Tibial nerve (tissue), 4 donors: ENCODE data around the gene RBM26. TPM values are rescaled to one million over a fixed set of nuclear protein-coding genes. Genes with fewer than 3 reads are reported as not detected.
A peak's percentile ranks its signal among the peaks of the same experiment; 100 is the strongest.

Experiments used
- DNase-seq, 2 donors: peaks; one replicate each; pipeline ENCODE4 v3.0.0-alpha.2; 2019; ENCODE audit warnings: low spot score in 2 of 2
- H3K27ac ChIP-seq, 4 donors: fragments of 200-600 bp; sonication (generic) in 3 of 4; one replicate each; pipeline ENCODE4 v1.5.1; 2017 to 2019; ENCODE audit warnings: mild to moderate bottlenecking in 1 of 4
- H3K27me3 ChIP-seq, 2 donors: fragments of 200-600 bp; sonication (generic) in 1 of 2; one replicate each; pipeline versions ENCODE4 v1.5.1 to v1.6.0; 2017 to 2019
- H3K36me3 ChIP-seq, 3 donors: fragments of 200-600 bp; sonication (generic); one replicate each; pipeline ENCODE4 v1.5.1; 2018 to 2019
- H3K4me1 ChIP-seq, 4 donors: fragments of 200-600 bp; sonication (generic) in 3 of 4; one replicate each; pipeline ENCODE4 v1.5.1; 2017 to 2019
- H3K4me3 ChIP-seq, 4 donors: fragments of 200-600 bp; sonication (generic) in 3 of 4; one replicate each; pipeline ENCODE4 v1.5.1; 2017 to 2019; ENCODE audit warnings: mild to moderate bottlenecking in 1 of 4, moderate library complexity in 1 of 4
- H3K9me3 ChIP-seq, 4 donors: fragments of 200-600 bp; sonication (generic) in 3 of 4; one replicate each; pipeline ENCODE4 v1.5.1; 2017 to 2019
- EP300 ChIP-seq, 2 donors: sonication (generic); formaldehyde crosslinking; IDR thresholded peaks; one replicate each; pipeline ENCODE4 v1.6.1; 2017; ENCODE audit warnings: antibody characterized with exemption in 2 of 2, mild to moderate bottlenecking in 1 of 2
- POLR2A ChIP-seq, 2 donors: fragments of 450-650 bp; IDR thresholded peaks; one replicate each; pipeline ENCODE4 v1.6.1; 2017; ENCODE audit warnings: antibody characterized with exemption in 2 of 2, mild to moderate bottlenecking in 2 of 2, moderate library complexity in 2 of 2
- WGBS, 2 donors: methylation state at CpG; one replicate each; pipeline ENCODE4 v1.1.5; 2018; 5-methylcytosine and 5-hydroxymethylcytosine counted together
- total RNA-seq, 4 donors: library from RNA; depleted of rRNA; stranded (reverse); fragments of >200 nt; gene quantifications; one replicate each; pipeline ENCODE4 v1.1.0, GENCODE V29; 2016
- TF ChIP-seq, protein P1 (sequence below), 5 experiments: fragments of 200-600 bp in 3 of 5; fragments of 450-650 bp in 2 of 5; sonication (generic) in 3 of 5; IDR thresholded peaks; one replicate each; pipeline ENCODE4 v1.5.1; 2016 to 2019; ENCODE audit warnings: antibody characterized with exemption in 5 of 5, mild to moderate bottlenecking in 3 of 5, moderate library complexity in 2 of 5

RBM26 gene
- total RNA-seq, 4 donors from 2014 or later, result 37.3 to 55.3 (median 43.3) TPM

DNA sequence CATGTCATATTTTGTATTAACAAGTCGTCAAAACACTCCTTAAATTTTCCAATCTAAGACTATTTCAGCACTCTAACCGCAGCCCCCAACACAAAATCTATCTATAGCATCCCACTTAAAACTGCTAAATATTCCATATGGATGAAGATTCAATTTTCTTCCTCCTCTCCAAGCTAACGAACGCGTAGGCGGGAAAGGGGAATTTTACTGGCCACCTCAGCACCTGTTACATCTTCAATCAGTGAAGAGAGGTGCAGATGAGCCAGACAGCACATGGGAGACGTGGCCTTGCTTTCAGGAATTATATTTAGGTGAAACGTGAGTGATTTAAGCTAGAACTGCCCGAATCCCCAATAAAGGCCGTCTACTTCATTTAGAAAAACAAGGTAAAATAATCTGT, 1.1 kb downstream of the RBM26 start:
- TF ChIP-seq, protein P1, sequence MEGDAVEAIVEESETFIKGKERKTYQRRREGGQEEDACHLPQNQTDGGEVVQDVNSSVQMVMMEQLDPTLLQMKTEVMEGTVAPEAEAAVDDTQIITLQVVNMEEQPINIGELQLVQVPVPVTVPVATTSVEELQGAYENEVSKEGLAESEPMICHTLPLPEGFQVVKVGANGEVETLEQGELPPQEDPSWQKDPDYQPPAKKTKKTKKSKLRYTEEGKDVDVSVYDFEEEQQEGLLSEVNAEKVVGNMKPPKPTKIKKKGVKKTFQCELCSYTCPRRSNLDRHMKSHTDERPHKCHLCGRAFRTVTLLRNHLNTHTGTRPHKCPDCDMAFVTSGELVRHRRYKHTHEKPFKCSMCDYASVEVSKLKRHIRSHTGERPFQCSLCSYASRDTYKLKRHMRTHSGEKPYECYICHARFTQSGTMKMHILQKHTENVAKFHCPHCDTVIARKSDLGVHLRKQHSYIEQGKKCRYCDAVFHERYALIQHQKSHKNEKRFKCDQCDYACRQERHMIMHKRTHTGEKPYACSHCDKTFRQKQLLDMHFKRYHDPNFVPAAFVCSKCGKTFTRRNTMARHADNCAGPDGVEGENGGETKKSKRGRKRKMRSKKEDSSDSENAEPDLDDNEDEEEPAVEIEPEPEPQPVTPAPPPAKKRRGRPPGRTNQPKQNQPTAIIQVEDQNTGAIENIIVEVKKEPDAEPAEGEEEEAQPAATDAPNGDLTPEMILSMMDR (IDR thresholded peaks at IDR 0.05), result no peak
- TF ChIP-seq POLR2A (IDR thresholded peaks at IDR 0.05) (no peak), EP300 (IDR thresholded peaks at IDR 0.05) (no peak)
- WGBS, 2 donors, result 1% methylated on average over 10 of the region's 10 CpGs
- Histone ChIP-seq H3K36me3 (peaks cover 0 to 3% (median 0%) of the 10 kb centered on the region in 3 donors), H3K4me1 (peaks cover 0 to 67% (median 45%) of the 10 kb centered on the region in 4 donors), H3K9me3 (no peaks in the 10 kb centered on the region), H3K4me3 (peak overlapping the region; percentile 66 to 91 (median 74)), H3K27ac (peak overlapping the region; percentile 88 to 97 (median 91)), H3K27me3 (no peaks in the 10 kb centered on the region)
- no peak for DNase-seq

DNA sequence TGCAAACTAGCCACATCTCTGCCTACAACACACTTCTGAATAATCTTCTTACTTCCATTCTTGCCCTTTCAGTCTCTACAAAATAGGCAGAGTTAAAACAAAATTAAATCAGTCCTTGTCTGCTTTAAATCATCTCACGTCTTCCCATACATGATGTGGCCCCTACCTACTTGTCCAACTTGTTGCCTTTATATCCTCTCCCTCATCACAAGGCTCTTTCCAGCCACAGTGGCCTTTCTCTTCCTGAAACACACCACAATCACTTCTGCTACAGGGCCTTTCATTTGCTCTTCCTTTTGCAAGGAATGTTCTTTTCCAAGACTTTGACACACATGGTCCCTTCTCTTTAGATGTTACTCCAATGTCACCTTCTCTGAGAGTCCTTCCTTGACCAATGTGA, 1.7 kb downstream of the RBM26 start:
- H3K4me3 ChIP-seq, result peak overlapping the region in 3 of 4 donors; percentile 66 to 91 (median 75)
- 13 to 21% methylated on average over 1 of the region's 1 CpG for WGBS, 2 donors
- H3K4me1 ChIP-seq, result peaks cover 0 to 73% (median 46%) of the 10 kb centered on the region in 4 donors
- DNase-seq, result no peak
- H3K36me3 ChIP-seq, result peaks cover 0 to 9% (median 0%) of the 10 kb centered on the region in 3 donors
- H3K27me3 ChIP-seq, result no peaks in the 10 kb centered on the region
- peak overlapping the region in 1 of 4 donors; percentile 97 for H3K27ac ChIP-seq
- TF ChIP-seq, protein P1 (IDR thresholded peaks at IDR 0.05), result no peak
- TF ChIP-seq EP300 (IDR thresholded peaks at IDR 0.05) (no peak), POLR2A (IDR thresholded peaks at IDR 0.05) (no peak)
- no peaks in the 10 kb centered on the region for H3K9me3 ChIP-seq

DNA sequence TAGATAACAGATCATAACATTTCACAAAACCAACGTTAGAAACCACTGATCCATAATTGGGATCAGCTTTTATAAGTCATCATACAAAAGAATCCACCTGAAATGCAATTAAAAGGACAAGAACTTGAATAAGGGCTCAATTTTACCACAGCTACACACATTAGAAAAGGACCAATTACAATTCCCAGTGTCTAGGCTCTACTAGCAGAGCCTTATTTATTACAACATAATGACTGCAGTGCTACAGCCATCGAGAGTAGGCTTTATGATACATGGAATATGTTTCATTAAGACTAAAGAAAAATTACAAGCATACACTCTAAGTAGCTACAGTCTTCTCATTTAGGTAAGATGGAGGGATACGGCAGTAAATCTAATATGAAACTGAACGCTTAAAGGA, 2.9 kb downstream of the RBM26 start:
- H3K36me3 ChIP-seq, result peaks cover 0 to 20% (median 0%) of the 10 kb centered on the region in 3 donors
- DNase-seq, result no peak
- H3K4me3 ChIP-seq, result no peak overlapping the region
- peaks cover 0 to 83% (median 46%) of the 10 kb centered on the region in 4 donors for H3K4me1 ChIP-seq
- 54 to 57% methylated on average over 4 of the region's 4 CpGs for WGBS, 2 donors
- TF ChIP-seq, protein P1 (IDR thresholded peaks at IDR 0.05), result no peak
- TF ChIP-seq EP300 (IDR thresholded peaks at IDR 0.05) (no peak), POLR2A (IDR thresholded peaks at IDR 0.05) (no peak)
- H3K27me3 ChIP-seq, result no peaks in the 10 kb centered on the region
- no peaks in the 10 kb centered on the region for H3K9me3 ChIP-seq
- peak overlapping the region in 1 of 4 donors; percentile 3 for H3K27ac ChIP-seq

DNA sequence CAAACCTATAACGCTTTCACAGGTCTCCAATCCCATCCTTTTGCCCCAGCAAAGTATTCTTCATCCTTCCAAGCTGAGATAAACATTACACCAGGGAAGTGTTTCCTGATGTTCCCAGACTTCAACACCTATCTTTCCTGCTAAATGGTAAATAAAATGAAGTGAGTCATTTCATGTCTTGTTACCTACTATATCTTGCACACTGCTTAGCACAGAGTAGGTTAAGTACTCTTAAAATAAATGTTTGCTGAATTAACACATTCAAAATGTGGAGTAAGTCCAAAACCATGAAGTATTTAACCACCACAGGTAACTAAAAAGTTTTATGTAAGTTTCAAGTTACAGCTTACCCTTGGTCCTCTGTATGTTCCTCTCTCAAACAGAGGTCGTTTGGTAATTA, 3.4 kb downstream of the RBM26 start:
- peak overlapping the region in 2 of 4 donors; percentile 3 to 13 for H3K27ac ChIP-seq
- no peaks in the 10 kb centered on the region for H3K9me3 ChIP-seq
- 56 to 66% methylated on average over 2 of the region's 2 CpGs for WGBS, 2 donors
- DNase-seq, result no peak
- H3K36me3 ChIP-seq, result peaks cover 0 to 20% (median 0%) of the 10 kb centered on the region in 3 donors
- H3K4me3 ChIP-seq, result no peak overlapping the region
- peaks cover 0 to 79% (median 45%) of the 10 kb centered on the region in 4 donors for H3K4me1 ChIP-seq
- H3K27me3 ChIP-seq, result no peaks in the 10 kb centered on the region
- TF ChIP-seq POLR2A (IDR thresholded peaks at IDR 0.05), result no peak
- TF ChIP-seq, protein P1 (IDR thresholded peaks at IDR 0.05), result no peak
- no peak for TF ChIP-seq EP300 (IDR thresholded peaks at IDR 0.05)

DNA sequence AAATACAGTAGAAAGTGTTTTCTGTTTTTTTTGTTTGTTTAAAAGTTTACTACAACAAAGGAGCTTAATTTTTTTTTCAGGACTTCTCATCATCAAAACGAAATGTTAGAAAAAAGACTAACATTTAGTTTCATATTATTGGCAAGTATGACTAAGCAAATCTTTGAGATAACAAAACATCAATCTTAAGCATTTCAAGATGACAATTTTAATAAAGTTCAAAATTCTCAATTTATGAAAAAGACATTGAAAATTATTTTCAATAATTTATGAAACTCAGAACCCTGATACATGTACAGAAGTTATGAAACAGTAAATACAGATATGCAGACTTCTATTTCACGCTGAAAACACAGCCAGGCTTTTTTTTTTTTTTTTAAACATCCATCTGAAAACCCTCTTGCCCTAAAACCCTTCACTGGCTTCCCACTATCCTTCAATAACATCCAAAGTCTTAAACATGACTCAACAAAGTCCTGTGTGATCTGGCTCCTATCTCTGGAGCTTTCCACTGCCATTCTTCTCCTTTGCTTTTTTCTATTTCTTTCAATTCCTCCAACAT, 3.9 kb downstream of the RBM26 start:
- Histone ChIP-seq H3K9me3 (no peaks in the 10 kb centered on the region), H3K4me1 (peaks cover 0 to 74% (median 41%) of the 10 kb centered on the region in 4 donors), H3K27me3 (no peaks in the 10 kb centered on the region), H3K4me3 (no peak overlapping the region), H3K36me3 (peaks cover 0 to 22% (median 0%) of the 10 kb centered on the region in 3 donors), H3K27ac (peak overlapping the region in 3 of 4 donors; percentile 13 to 23 (median 22))
- DNase-seq, result no peak
- TF ChIP-seq POLR2A (IDR thresholded peaks at IDR 0.05), result no peak
- TF ChIP-seq EP300 (IDR thresholded peaks at IDR 0.05), result no peak
- TF ChIP-seq, protein P1 (IDR thresholded peaks at IDR 0.05), result no peak
- 52 to 53% methylated on average over 2 of the region's 2 CpGs for WGBS, 2 donors
